OCI-LY7 (cell line): Measurements from ENCODE around the gene RNF130. TPM values are rescaled to one million over a fixed set of nuclear protein-coding genes. Genes with fewer than 3 reads are reported as not detected.

Source experiments
- BruUV-seq: library from RNA; stranded (reverse); fragments of 400-500 nt; replicated peaks from 2 replicates; lab custom pipeline; 2021; lab: Mats Ljungman, UMichigan
- CTCF ChIA-PET: fragments of 300-600 bp; sonication (Branson Sonifier 250); formaldehyde crosslinking; loops from one replicate; lab custom pipeline; 2022; ENCODE audit warnings: antibody characterized with exemption; ENCODE audit not compliant: unreplicated experiment; lab: Charles Lee
- POLR2A ChIA-PET: fragments of 300-600 bp; sonication (Branson Sonifier 250); formaldehyde crosslinking; loops from one replicate; lab custom pipeline; 2022; ENCODE audit warnings: antibody characterized with exemption; lab: Charles Lee
- DNase-seq: peaks from one replicate; pipeline ENCODE4 v3.0.0-alpha.2; 2015; ENCODE audit warnings: low spot score
- H2AFZ ChIP-seq: fragments of 200-600 bp; sonication (generic), shearing (Covaris generic); 2 replicates; pipeline ENCODE4 v1.6.1; 2014; ENCODE audit warnings: mild to moderate bottlenecking, antibody characterized with exemption, low read length, moderate library complexity
- H3K27ac ChIP-seq: fragments of 200-600 bp; sonication (generic); 2 replicates; pipeline ENCODE4 v1.5.1; 2014; ENCODE audit warnings: mixed run types, low read depth, mild to moderate bottlenecking, moderate library complexity, low read length, inconsistent platforms; ENCODE audit not compliant: poor library complexity, severe bottlenecking
- H3K36me3 ChIP-seq: fragments of 200-600 bp; sonication (generic); 2 replicates; pipeline ENCODE4 v1.6.1; 2014; ENCODE audit warnings: mild to moderate bottlenecking, antibody characterized with exemption, low read length, moderate library complexity, mixed read lengths; ENCODE audit not compliant: insufficient read depth
- H3K4me1 ChIP-seq: fragments of 200-600 bp; sonication (generic); 2 replicates; pipeline ENCODE4 v1.5.1; 2014; ENCODE audit warnings: mild to moderate bottlenecking, low read length; ENCODE audit not compliant: insufficient read depth, poor library complexity, severe bottlenecking
- H3K4me2 ChIP-seq: fragments of 200-600 bp; sonication (generic); 2 replicates; pipeline ENCODE4 v1.6.1; 2014; ENCODE audit warnings: mild to moderate bottlenecking, low read length
- H3K4me3 ChIP-seq: fragments of 200-600 bp; sonication (generic); 2 replicates; pipeline ENCODE4 v1.5.1; 2014; ENCODE audit warnings: mild to moderate bottlenecking, low read depth, low read length; ENCODE audit not compliant: poor library complexity, severe bottlenecking
- H3K79me2 ChIP-seq: fragments of 200-600 bp; sonication (generic); 2 replicates; pipeline ENCODE4 v1.6.1; 2016; ENCODE audit warnings: low read depth, mild to moderate bottlenecking, low read length, moderate library complexity, mixed read lengths; ENCODE audit not compliant: insufficient read depth
- H3K9me2 ChIP-seq: fragments of 200-600 bp; sonication (generic); 2 replicates; pipeline ENCODE4 v1.6.1; 2016; ENCODE audit warnings: mild to moderate bottlenecking, low read length, mixed read lengths; ENCODE audit not compliant: insufficient read depth
- H3K9me3 ChIP-seq: fragments of 200-600 bp; sonication (generic); 2 replicates; pipeline ENCODE4 v1.6.1; 2014; ENCODE audit warnings: mild to moderate bottlenecking, mixed run types, low read length, mixed read lengths
- H4K20me1 ChIP-seq: fragments of 200-600 bp; sonication (generic); 2 replicates; pipeline ENCODE4 v1.6.1; 2014; ENCODE audit warnings: mild to moderate bottlenecking, antibody characterized with exemption, low read length, moderate library complexity, mixed read lengths; ENCODE audit not compliant: insufficient read depth
- CTCF ChIP-seq: fragments of 200-600 bp; sonication (generic); conservative IDR thresholded peaks from 2 replicates; pipeline ENCODE4 v1.5.1; 2014; ENCODE audit warnings: mild to moderate bottlenecking, antibody characterized with exemption, low read length, moderate library complexity, mixed read lengths
- EZH2phosphoT487 ChIP-seq: fragments of 200-600 bp; sonication (generic); IDR thresholded peaks from 2 replicates; pipeline ENCODE4 v1.6.1; 2018; ENCODE audit warnings: low read depth, borderline replicate concordance, mild to moderate bottlenecking, mixed run types, antibody characterized with exemption, low read length, moderate library complexity, mixed read lengths
- intact Hi-C: fragments of 100-400 bp; cut with micrococcal nuclease; formaldehyde crosslinking; loops from one replicate; pipeline ENCODE4 v1.10.0; 2022; ENCODE audit not compliant: unreplicated experiment
- total RNA-seq, 2 experiments: library from RNA; depleted of rRNA in 1 of 2; stranded (reverse); fragments of >200 nt in 1 of 2; shearing (Covaris generic) in 1 of 2; gene quantifications; 2 replicates each; pipeline ENCODE4 v1.2.3, GENCODE V29; 2014 to 2022

The RNF130 gene
- total RNA-seq, 2 experiments from 2014 or later = 0.16 TPM; not detected in 1

- no TSS peak for BruUV-seq
- Histone ChIP-seq H3K36me3 (no peaks in the 10 kb centered on the region), H3K4me3 (no peak overlapping the region), H3K9me2 (no peaks in the 10 kb centered on the region), H3K27ac (no peak overlapping the region), H2AFZ (no peak overlapping the region), H3K79me2 (no peaks in the 10 kb centered on the region), H3K4me2 (no peak overlapping the region), H3K9me3 (no peaks in the 10 kb centered on the region), H3K4me1 (peaks cover 4% of the 10 kb centered on the region), H4K20me1 (no peaks in the 10 kb centered on the region)
- CTCF ChIA-PET = no interaction called here
- intact Hi-C loops = no loop called here
- TF ChIP-seq CTCF = no peak
- TF ChIP-seq EZH2phosphoT487 = no peak
- POLR2A ChIA-PET = no interaction called here
- no peak for DNase-seq
These were observed 15.3 kb upstream of the RNF130 start for GRCh38 chr5:180086816-180087399.

GRCh38 chr5:180085837-180086236 lies 14.3 kb upstream of the RNF130 start:
- H3K4me1 ChIP-seq = peaks cover 4% of the 10 kb centered on the region
- DNase-seq = no peak
- ChIA-PET CTCF (no interaction called here), POLR2A (interaction anchor here (0.7 kb wide), 1 partner anchor 83 kb away, joined by 4 read pairs; no protein-coding TSS in a partner anchor)
- intact Hi-C loops = no loop called here
- H3K36me3 ChIP-seq = no peaks in the 10 kb centered on the region
- H3K9me3 ChIP-seq = no peaks in the 10 kb centered on the region
- H3K4me3 ChIP-seq = no peak overlapping the region
- H4K20me1 ChIP-seq = no peaks in the 10 kb centered on the region
- H3K9me2 ChIP-seq = no peaks in the 10 kb centered on the region
- BruUV-seq = no TSS peak
- no peak overlapping the region for H2AFZ ChIP-seq
- no peak for TF ChIP-seq EZH2phosphoT487
- TF ChIP-seq CTCF = no peak
- no peak overlapping the region for H3K27ac ChIP-seq
- no peaks in the 10 kb centered on the region for H3K79me2 ChIP-seq
- H3K4me2 ChIP-seq = no peak overlapping the region
